ENCODE data around the gene TBCK.

The TBCK gene

GRCh38 chr4:106021737-106022410, 294.1 kb downstream of the TBCK start:
- Histone ChIP-seq H2BK12ac (ENCODE audit: low read length) (no peak overlapping the region), H4K91ac (ENCODE audit: low read depth, low read length, poor library complexity) (no peak overlapping the region), H2BK5ac (ENCODE audit: low read length) (no peak overlapping the region), H3K36me3 (replicated peaks in 1 of 2; ENCODE audit: control insufficient read depth in 2 of 2, insufficient read depth in 2 of 2, low read length in 2 of 2) (no peaks in the 10 kb centered on the region), H3K27ac (replicated peaks; ENCODE audit: low read length) (no peak overlapping the region), H3K27me3 (ENCODE audit: control insufficient read depth in 3 of 3, insufficient read depth in 3 of 3, low read depth in 1 of 3, low read length in 3 of 3) (no peaks in the 10 kb centered on the region), H3K14ac (ENCODE audit: low read length) (no peak overlapping the region), H2BK120ac (ENCODE audit: low read depth, low read length) (no peak overlapping the region), H2BK15ac (ENCODE audit: low read length) (no peak overlapping the region), H3K4me3 (ENCODE audit: low read length in 2 of 2) (no peak overlapping the region), H3K4me1 (ENCODE audit: control insufficient read depth in 2 of 2, insufficient read depth in 1 of 2, low read depth in 1 of 2, low read length in 2 of 2) (no peaks in the 10 kb centered on the region), H3K4me2 (ENCODE audit: insufficient read depth, low read length, poor library complexity, severe bottlenecking) (no peak overlapping the region), H3K23ac (ENCODE audit: low read depth, low read length, poor library complexity) (no peak overlapping the region), H3K18ac (ENCODE audit: low read length) (no peak overlapping the region), H3K9me3 (replicated peaks in 1 of 2; ENCODE audit: control insufficient read depth in 2 of 2, insufficient read depth in 1 of 2, low read depth in 1 of 2, low read length in 2 of 2) (peaks cover 0 to 2% of the 10 kb centered on the region in 2 donors), H3K9ac (ENCODE audit: low read depth, low read length, poor library complexity) (no peak overlapping the region), H3K79me1 (ENCODE audit: low read depth, low read length) (no peaks in the 10 kb centered on the region), H4K8ac (ENCODE audit: low read depth, low read length) (no peak overlapping the region), H3K4ac (ENCODE audit: low read length) (no peak overlapping the region), H2AFZ (ENCODE audit: low read length) (no peak overlapping the region), H2AK5ac (ENCODE audit: low read depth, low read length) (no peak overlapping the region)
- no peak for DNase-seq (ENCODE audit: low spot score)
- no CpG with 5 or more reads among the region's 5 CpGs for WGBS, 2 donors (ENCODE audit: extremely low coverage in 2 of 2, insufficient read length in 2 of 2, insufficient replicate concordance in 1 of 2)

GRCh38 chr4:106019771-106020170, 296.2 kb downstream of the TBCK start:
- H3K9me3 ChIP-seq (replicated peaks in 1 of 2; ENCODE audit: control insufficient read depth in 2 of 2, insufficient read depth in 1 of 2, low read depth in 1 of 2, low read length in 2 of 2): peaks cover 0 to 2% of the 10 kb centered on the region in 2 donors
- H3K18ac ChIP-seq (ENCODE audit: low read length): no peak overlapping the region
- no peaks in the 10 kb centered on the region for H3K27me3 ChIP-seq (ENCODE audit: control insufficient read depth in 3 of 3, insufficient read depth in 3 of 3, low read depth in 1 of 3, low read length in 3 of 3)
- no peak overlapping the region for H3K14ac ChIP-seq (ENCODE audit: low read length)
- H2BK120ac ChIP-seq (ENCODE audit: low read depth, low read length): no peak overlapping the region
- H2BK12ac ChIP-seq (ENCODE audit: low read length): no peak overlapping the region
- no peaks in the 10 kb centered on the region for H3K36me3 ChIP-seq (replicated peaks in 1 of 2; ENCODE audit: control insufficient read depth in 2 of 2, insufficient read depth in 2 of 2, low read length in 2 of 2)
- no peak for DNase-seq (ENCODE audit: low spot score)
- H3K4me3 ChIP-seq (ENCODE audit: low read length in 2 of 2): no peak overlapping the region
- H2AK5ac ChIP-seq (ENCODE audit: low read depth, low read length): no peak overlapping the region
- no peak overlapping the region for H2BK5ac ChIP-seq (ENCODE audit: low read length)
- H3K79me1 ChIP-seq (ENCODE audit: low read depth, low read length): no peaks in the 10 kb centered on the region
- H3K4ac ChIP-seq (ENCODE audit: low read length): no peak overlapping the region
- no peak overlapping the region for H3K4me2 ChIP-seq (ENCODE audit: insufficient read depth, low read length, poor library complexity, severe bottlenecking)
- H2BK15ac ChIP-seq (ENCODE audit: low read length): no peak overlapping the region
- no peak overlapping the region for H2AFZ ChIP-seq (ENCODE audit: low read length)
- H3K27ac ChIP-seq (replicated peaks; ENCODE audit: low read length): no peak overlapping the region
- H3K23ac ChIP-seq (ENCODE audit: low read depth, low read length, poor library complexity): no peak overlapping the region
- H4K91ac ChIP-seq (ENCODE audit: low read depth, low read length, poor library complexity): no peak overlapping the region
- no peaks in the 10 kb centered on the region for H3K4me1 ChIP-seq (ENCODE audit: control insufficient read depth in 2 of 2, insufficient read depth in 1 of 2, low read depth in 1 of 2, low read length in 2 of 2)
- no peak overlapping the region for H4K8ac ChIP-seq (ENCODE audit: low read depth, low read length)
- H3K9ac ChIP-seq (ENCODE audit: low read depth, low read length, poor library complexity): no peak overlapping the region

GRCh38 chr4:106017975-106018374, 298.0 kb downstream of the TBCK start:
- H3K18ac ChIP-seq (ENCODE audit: low read length): no peak overlapping the region
- DNase-seq (ENCODE audit: low spot score): no peak
- H3K36me3 ChIP-seq (replicated peaks in 1 of 2; ENCODE audit: control insufficient read depth in 2 of 2, insufficient read depth in 2 of 2, low read length in 2 of 2): no peaks in the 10 kb centered on the region
- no peak overlapping the region for H2BK15ac ChIP-seq (ENCODE audit: low read length)
- H3K4me2 ChIP-seq (ENCODE audit: insufficient read depth, low read length, poor library complexity, severe bottlenecking): no peak overlapping the region
- H3K9me3 ChIP-seq (replicated peaks in 1 of 2; ENCODE audit: control insufficient read depth in 2 of 2, insufficient read depth in 1 of 2, low read depth in 1 of 2, low read length in 2 of 2): peaks cover 0 to 2% of the 10 kb centered on the region in 2 donors
- no peak overlapping the region for H2AFZ ChIP-seq (ENCODE audit: low read length)
- H3K79me1 ChIP-seq (ENCODE audit: low read depth, low read length): no peaks in the 10 kb centered on the region
- no peak overlapping the region for H4K8ac ChIP-seq (ENCODE audit: low read depth, low read length)
- no peak overlapping the region for H2BK5ac ChIP-seq (ENCODE audit: low read length)
- no peak overlapping the region for H3K4ac ChIP-seq (ENCODE audit: low read length)
- H2BK12ac ChIP-seq (ENCODE audit: low read length): no peak overlapping the region
- H4K91ac ChIP-seq (ENCODE audit: low read depth, low read length, poor library complexity): no peak overlapping the region
- H2BK120ac ChIP-seq (ENCODE audit: low read depth, low read length): no peak overlapping the region
- H3K23ac ChIP-seq (ENCODE audit: low read depth, low read length, poor library complexity): no peak overlapping the region
- no peak overlapping the region for H3K27ac ChIP-seq (replicated peaks; ENCODE audit: low read length)
- no peak overlapping the region for H2AK5ac ChIP-seq (ENCODE audit: low read depth, low read length)
- no CpG with 5 or more reads among the region's 5 CpGs for WGBS, 2 donors (ENCODE audit: extremely low coverage in 2 of 2, insufficient read length in 2 of 2, insufficient replicate concordance in 1 of 2)
- H3K14ac ChIP-seq (ENCODE audit: low read length): no peak overlapping the region
- H3K27me3 ChIP-seq (ENCODE audit: control insufficient read depth in 3 of 3, insufficient read depth in 3 of 3, low read depth in 1 of 3, low read length in 3 of 3): no peaks in the 10 kb centered on the region
- no peak overlapping the region for H3K4me3 ChIP-seq (ENCODE audit: low read length in 2 of 2)
- H3K4me1 ChIP-seq (ENCODE audit: control insufficient read depth in 2 of 2, insufficient read depth in 1 of 2, low read depth in 1 of 2, low read length in 2 of 2): no peaks in the 10 kb centered on the region
- no peak overlapping the region for H3K9ac ChIP-seq (ENCODE audit: low read depth, low read length, poor library complexity)

- H4K8ac ChIP-seq (ENCODE audit: low read depth, low read length): no peak overlapping the region
- H3K4ac ChIP-seq (ENCODE audit: low read length): no peak overlapping the region
- no peak overlapping the region for H3K18ac ChIP-seq (ENCODE audit: low read length)
- H3K36me3 ChIP-seq (replicated peaks in 1 of 2; ENCODE audit: control insufficient read depth in 2 of 2, insufficient read depth in 2 of 2, low read length in 2 of 2): no peaks in the 10 kb centered on the region
- H3K27me3 ChIP-seq (ENCODE audit: control insufficient read depth in 3 of 3, insufficient read depth in 3 of 3, low read depth in 1 of 3, low read length in 3 of 3): no peaks in the 10 kb centered on the region
- no peak overlapping the region for H2AFZ ChIP-seq (ENCODE audit: low read length)
- no peak overlapping the region for H2BK12ac ChIP-seq (ENCODE audit: low read length)
- no peak overlapping the region for H3K4me3 ChIP-seq (ENCODE audit: low read length in 2 of 2)
- no peak overlapping the region for H3K4me2 ChIP-seq (ENCODE audit: insufficient read depth, low read length, poor library complexity, severe bottlenecking)
- H3K9ac ChIP-seq (ENCODE audit: low read depth, low read length, poor library complexity): no peak overlapping the region
- H2BK120ac ChIP-seq (ENCODE audit: low read depth, low read length): no peak overlapping the region
- H3K23ac ChIP-seq (ENCODE audit: low read depth, low read length, poor library complexity): no peak overlapping the region
- no peak overlapping the region for H3K27ac ChIP-seq (replicated peaks; ENCODE audit: low read length)
- no peak overlapping the region for H2BK5ac ChIP-seq (ENCODE audit: low read length)
- H4K91ac ChIP-seq (ENCODE audit: low read depth, low read length, poor library complexity): no peak overlapping the region
- H3K4me1 ChIP-seq (ENCODE audit: control insufficient read depth in 2 of 2, insufficient read depth in 1 of 2, low read depth in 1 of 2, low read length in 2 of 2): no peaks in the 10 kb centered on the region
- peaks cover 0 to 3% of the 10 kb centered on the region in 2 donors for H3K9me3 ChIP-seq (replicated peaks in 1 of 2; ENCODE audit: control insufficient read depth in 2 of 2, insufficient read depth in 1 of 2, low read depth in 1 of 2, low read length in 2 of 2)
- no peak overlapping the region for H3K14ac ChIP-seq (ENCODE audit: low read length)
- no peak overlapping the region for H2AK5ac ChIP-seq (ENCODE audit: low read depth, low read length)
- no peaks in the 10 kb centered on the region for H3K79me1 ChIP-seq (ENCODE audit: low read depth, low read length)
- no peak overlapping the region for H2BK15ac ChIP-seq (ENCODE audit: low read length)
- WGBS, 2 donors (ENCODE audit: extremely low coverage in 2 of 2, insufficient read length in 2 of 2, insufficient replicate concordance in 1 of 2): no CpG with 5 or more reads among the region's 1 CpG
- DNase-seq (ENCODE audit: low spot score): no peak
Measured at GRCh38 chr4:106011387-106011786, 304.6 kb downstream of the TBCK start.

All from neuronal stem cell (in vitro differentiated cells).